Midbrain (tissue), 1 donor: Measurements from ENCODE around the gene SEPTIN11.

Experiments
- DNase-seq: peaks from one replicate; lab custom pipeline; 2025; lab: John Stamatoyannopoulos, UW

Gene SEPTIN11

GRCh38 chr4:76949276-76950051 is at the start of gene SEPTIN11:
SEPTIN11 (plus strand) TSS chr4:76949752; CDS start chr4:76949904, 152 bp downstream.
- peak; percentile 91 for DNase-seq

- DNase-seq: no peak
Observed at GRCh38 chr4:76902233-76902890, 47.2 kb upstream of the SEPTIN11 start.

GRCh38 chr4:76904646-76905190 is 44.8 kb upstream of the SEPTIN11 start:
- no peak for DNase-seq

GRCh38 chr4:76905521-76905920 is 44.0 kb upstream of the SEPTIN11 start:
- DNase-seq: no peak

GRCh38 chr4:76909711-76910110 is 39.8 kb upstream of the SEPTIN11 start:
- no peak for DNase-seq

- DNase-seq: no peak
Observed at GRCh38 chr4:76920715-76921114, 28.8 kb upstream of the SEPTIN11 start.

- no peak for DNase-seq
Observed at GRCh38 chr4:76923619-76924357, 25.8 kb upstream of the SEPTIN11 start.

- DNase-seq: no peak
Observed at GRCh38 chr4:76926841-76927240, 22.7 kb upstream of the SEPTIN11 start.

- DNase-seq: no peak
Observed at GRCh38 chr4:76930685-76931084, 18.9 kb upstream of the SEPTIN11 start.

- no peak for DNase-seq
Observed at GRCh38 chr4:76931087-76931486, 18.5 kb upstream of the SEPTIN11 start.

- DNase-seq: no peak
Observed at GRCh38 chr4:76931576-76932276, 17.8 kb upstream of the SEPTIN11 start.

GRCh38 chr4:76939184-76939583 is 10.4 kb upstream of the SEPTIN11 start:
- DNase-seq: no peak

GRCh38 chr4:76943129-76943620 is 6.4 kb upstream of the SEPTIN11 start:
- no peak for DNase-seq

GRCh38 chr4:76943790-76944189 is 5.8 kb upstream of the SEPTIN11 start:
- peak; percentile 15 for DNase-seq

- peak; percentile 11 for DNase-seq
Observed at GRCh38 chr4:76947369-76947768, 2.2 kb upstream of the SEPTIN11 start.

- peak; percentile 74 for DNase-seq
Observed at GRCh38 chr4:76948443-76949275, 893 bp upstream of the SEPTIN11 start.

- peak; percentile 60 for DNase-seq
Observed at GRCh38 chr4:76950052-76950955, 752 bp downstream of the SEPTIN11 start.

GRCh38 chr4:76950956-76951671 is 1.6 kb downstream of the SEPTIN11 start:
- DNase-seq: peak; percentile 13

GRCh38 chr4:76951672-76952010 is 2.1 kb downstream of the SEPTIN11 start:
- no peak for DNase-seq
